ENCODE results near the gene JMJD6. TPM values are rescaled to one million over a fixed set of nuclear protein-coding genes. Genes with fewer than 3 reads are reported as not detected.

The JMJD6 gene
- total RNA-seq, 1 donor from 2014 or later: 84.9 TPM

GRCh38 chr17:76697702-76698465 lies 28.5 kb downstream of the JMJD6 start:
- no peaks in the 10 kb centered on the region for H3K9me3 Mint-ChIP-seq
- H3K27ac Mint-ChIP-seq: no peak overlapping the region
- H3K27me3 Mint-ChIP-seq (ENCODE audit: low read depth): peaks cover 4% of the 10 kb centered on the region
- no peak for DNase-seq (ENCODE audit: low spot score)
- no peak overlapping the region for H3K4me3 Mint-ChIP-seq (ENCODE audit: low read depth)
- no peaks in the 10 kb centered on the region for H3K4me1 Mint-ChIP-seq (ENCODE audit: low read depth)
- H3K36me3 Mint-ChIP-seq (ENCODE audit: low read depth): no peaks in the 10 kb centered on the region
- intact Hi-C loops (cut with micrococcal nuclease): no loop called here

GRCh38 chr17:76696763-76697701 lies 29.4 kb downstream of the JMJD6 start:
- Mint-ChIP-seq H3K4me3 (ENCODE audit: low read depth) (no peak overlapping the region), H3K27ac (no peak overlapping the region), H3K9me3 (no peaks in the 10 kb centered on the region), H3K36me3 (ENCODE audit: low read depth) (no peaks in the 10 kb centered on the region), H3K27me3 (ENCODE audit: low read depth) (peaks cover 4% of the 10 kb centered on the region), H3K4me1 (ENCODE audit: low read depth) (no peaks in the 10 kb centered on the region)
- intact Hi-C loops (cut with micrococcal nuclease): no loop called here
- DNase-seq (ENCODE audit: low spot score): no peak

- DNase-seq (ENCODE audit: low spot score): no peak
- intact Hi-C loops (cut with micrococcal nuclease): no loop called here
- H3K9me3 Mint-ChIP-seq: no peaks in the 10 kb centered on the region
- H3K27ac Mint-ChIP-seq: no peak overlapping the region
- peaks cover 4% of the 10 kb centered on the region for H3K27me3 Mint-ChIP-seq (ENCODE audit: low read depth)
- H3K4me3 Mint-ChIP-seq (ENCODE audit: low read depth): no peak overlapping the region
- H3K36me3 Mint-ChIP-seq (ENCODE audit: low read depth): no peaks in the 10 kb centered on the region
- H3K4me1 Mint-ChIP-seq (ENCODE audit: low read depth): no peaks in the 10 kb centered on the region
Measured at GRCh38 chr17:76695059-76695831, 31.2 kb downstream of the JMJD6 start.

GRCh38 chr17:76691379-76692191 lies 34.8 kb downstream of the JMJD6 start:
- Mint-ChIP-seq H3K27ac (no peak overlapping the region), H3K9me3 (no peaks in the 10 kb centered on the region), H3K36me3 (ENCODE audit: low read depth) (no peaks in the 10 kb centered on the region), H3K4me1 (ENCODE audit: low read depth) (no peaks in the 10 kb centered on the region), H3K4me3 (ENCODE audit: low read depth) (no peak overlapping the region), H3K27me3 (ENCODE audit: low read depth) (peaks cover 4% of the 10 kb centered on the region)
- intact Hi-C loops (cut with micrococcal nuclease): no loop called here
- no peak for DNase-seq (ENCODE audit: low spot score)

- H3K4me3 Mint-ChIP-seq (ENCODE audit: low read depth): no peak overlapping the region
- no peak overlapping the region for H3K27ac Mint-ChIP-seq
- intact Hi-C loops (cut with micrococcal nuclease): no loop called here
- peaks cover 4% of the 10 kb centered on the region for H3K27me3 Mint-ChIP-seq (ENCODE audit: low read depth)
- H3K9me3 Mint-ChIP-seq: no peaks in the 10 kb centered on the region
- H3K36me3 Mint-ChIP-seq (ENCODE audit: low read depth): no peaks in the 10 kb centered on the region
- no peak for DNase-seq (ENCODE audit: low spot score)
- H3K4me1 Mint-ChIP-seq (ENCODE audit: low read depth): no peaks in the 10 kb centered on the region
Measured at GRCh38 chr17:76690596-76691280, 35.7 kb downstream of the JMJD6 start.

GRCh38 chr17:76689859-76690258 lies 36.5 kb downstream of the JMJD6 start:
- DNase-seq (ENCODE audit: low spot score): no peak
- no peaks in the 10 kb centered on the region for H3K36me3 Mint-ChIP-seq (ENCODE audit: low read depth)
- peaks cover 4% of the 10 kb centered on the region for H3K27me3 Mint-ChIP-seq (ENCODE audit: low read depth)
- H3K9me3 Mint-ChIP-seq: no peaks in the 10 kb centered on the region
- H3K4me1 Mint-ChIP-seq (ENCODE audit: low read depth): no peaks in the 10 kb centered on the region
- no peak overlapping the region for H3K27ac Mint-ChIP-seq
- no peak overlapping the region for H3K4me3 Mint-ChIP-seq (ENCODE audit: low read depth)
- intact Hi-C loops (cut with micrococcal nuclease): no loop called here

- Mint-ChIP-seq H3K9me3 (no peaks in the 10 kb centered on the region), H3K27me3 (ENCODE audit: low read depth) (peaks cover 4% of the 10 kb centered on the region), H3K27ac (no peak overlapping the region), H3K4me1 (ENCODE audit: low read depth) (no peaks in the 10 kb centered on the region), H3K36me3 (ENCODE audit: low read depth) (no peaks in the 10 kb centered on the region), H3K4me3 (ENCODE audit: low read depth) (no peak overlapping the region)
- intact Hi-C loops (cut with micrococcal nuclease): no loop called here
- no peak for DNase-seq (ENCODE audit: low spot score)
Measured at GRCh38 chr17:76688165-76688622, 38.2 kb downstream of the JMJD6 start.

GRCh38 chr17:76687298-76688164 lies 38.9 kb downstream of the JMJD6 start:
- DNase-seq (ENCODE audit: low spot score): no peak
- no peaks in the 10 kb centered on the region for H3K9me3 Mint-ChIP-seq
- intact Hi-C loops (cut with micrococcal nuclease): no loop called here

GRCh38 chr17:76686538-76687297 lies 39.7 kb downstream of the JMJD6 start:
- intact Hi-C loops (cut with micrococcal nuclease): no loop called here
- no peaks in the 10 kb centered on the region for H3K36me3 Mint-ChIP-seq (ENCODE audit: low read depth)
- no peak overlapping the region for H3K27ac Mint-ChIP-seq
- DNase-seq (ENCODE audit: low spot score): no peak
- H3K4me1 Mint-ChIP-seq (ENCODE audit: low read depth): no peaks in the 10 kb centered on the region
- no peaks in the 10 kb centered on the region for H3K9me3 Mint-ChIP-seq
- H3K4me3 Mint-ChIP-seq (ENCODE audit: low read depth): no peak overlapping the region
- peaks cover 4% of the 10 kb centered on the region for H3K27me3 Mint-ChIP-seq (ENCODE audit: low read depth)

More at GRCh38 chr17:76687298-76688164, 38.9 kb downstream of the JMJD6 start:
- no peaks in the 10 kb centered on the region for H3K36me3 Mint-ChIP-seq (ENCODE audit: low read depth)
- H3K27ac Mint-ChIP-seq: no peak overlapping the region
- no peak overlapping the region for H3K4me3 Mint-ChIP-seq (ENCODE audit: low read depth)
- peaks cover 4% of the 10 kb centered on the region for H3K27me3 Mint-ChIP-seq (ENCODE audit: low read depth)
- no peaks in the 10 kb centered on the region for H3K4me1 Mint-ChIP-seq (ENCODE audit: low read depth)

- no peak overlapping the region for H3K27ac Mint-ChIP-seq
- H3K4me3 Mint-ChIP-seq (ENCODE audit: low read depth): no peak overlapping the region
- no peaks in the 10 kb centered on the region for H3K36me3 Mint-ChIP-seq (ENCODE audit: low read depth)
- intact Hi-C loops (cut with micrococcal nuclease): no loop called here
- no peaks in the 10 kb centered on the region for H3K4me1 Mint-ChIP-seq (ENCODE audit: low read depth)
- H3K9me3 Mint-ChIP-seq: no peaks in the 10 kb centered on the region
- H3K27me3 Mint-ChIP-seq (ENCODE audit: low read depth): peaks cover 4% of the 10 kb centered on the region
- DNase-seq (ENCODE audit: low spot score): no peak
Measured at GRCh38 chr17:76685846-76686245, 40.6 kb downstream of the JMJD6 start.
